GM23338 (cell line): Measurements from ENCODE around the gene PAGR1.

ENCODE experiments used
- CREB1 ChIP-seq: fragments of 250-450 bp; sonication (Bioruptor Pico); IDR thresholded peaks from 2 replicates; pipeline ENCODE4 v1.5.0; 2020; ENCODE audit warnings: low read depth, mild to moderate bottlenecking, moderate library complexity
- CTCF ChIP-seq, 2 experiments: fragments of 200-600 bp in 1 of 2; sonication (generic) in 1 of 2; conservative IDR thresholded peaks; 2 replicates each; pipeline versions ENCODE4 v1.5.1 to v1.6.1; 2016 to 2017; ENCODE audit warnings: antibody characterized with exemption in 2 of 2, low read depth in 2 of 2, mild to moderate bottlenecking in 2 of 2, moderate library complexity in 1 of 2
- EZH2 ChIP-seq: fragments of 200-600 bp; sonication (generic); IDR thresholded peaks from one replicate; pipeline ENCODE4 v1.8.0; 2017; ENCODE audit warnings: antibody characterized with exemption, mild to moderate bottlenecking, low read depth; ENCODE audit not compliant: unreplicated experiment
- EZH2phosphoT487 ChIP-seq: fragments of 200-600 bp; sonication (generic); IDR thresholded peaks from one replicate; pipeline ENCODE4 v1.8.1; 2018; ENCODE audit warnings: antibody characterized with exemption; ENCODE audit not compliant: unreplicated experiment
- POLR2AphosphoS5 ChIP-seq: IDR thresholded peaks from 2 replicates; pipeline ENCODE4 v1.6.1; 2016; ENCODE audit warnings: antibody characterized with exemption, low read depth
- REST ChIP-seq: IDR thresholded peaks from one replicate; pipeline ENCODE4 v1.6.1; 2018; ENCODE audit warnings: antibody characterized with exemption; ENCODE audit not compliant: unreplicated experiment

GRCh38 chr16:29842732-29843346 is 26.9 kb downstream of the PAGR1 start:
- peak; percentile 19; a peak in 2 of 4 replicates for TF ChIP-seq CTCF (conservative IDR thresholded peaks at IDR 0.05; ENCODE audit: low read depth in 2 of 2)
- TF ChIP-seq REST, result no peak
- TF ChIP-seq EZH2phosphoT487, result no peak
- no peak for TF ChIP-seq EZH2
- TF ChIP-seq CREB1 (CRISPR knock-in tag), result no peak
- TF ChIP-seq POLR2AphosphoS5, result no peak
